ENCODE data around the gene KLHL3.

DNA sequence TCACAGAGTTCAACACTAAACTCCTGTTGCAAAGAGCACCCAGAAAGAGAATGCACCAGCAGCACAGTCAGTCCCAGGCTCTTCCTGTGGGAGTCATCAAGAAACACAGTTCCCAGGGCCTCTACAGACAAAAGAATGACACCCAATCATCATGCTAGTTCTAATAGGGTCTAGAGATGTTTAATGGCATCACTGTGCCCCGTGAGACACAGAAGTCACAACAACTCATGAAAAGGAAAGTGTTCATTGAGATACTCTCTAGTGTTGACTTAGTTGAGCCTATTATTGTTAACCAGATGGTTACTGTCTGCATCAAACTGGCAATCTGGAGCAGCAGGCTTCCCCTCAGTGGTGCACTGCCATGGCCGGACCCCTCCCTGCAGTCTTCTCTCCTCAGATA lies 1.6 kb downstream of the KLHL3 start:
- TF ChIP-seq EZH2 (IDR thresholded peaks at IDR 0.05) (no peak), FOXP2 (optimal IDR thresholded peaks at IDR 0.05; ENCODE audit: control extremely low read depth, extremely low read length, insufficient read depth) (no peak), POLR2AphosphoS5 (IDR thresholded peaks at IDR 0.05; ENCODE audit: borderline replicate concordance, low read depth, low read length) (no peak)
